Measurements from ENCODE around the gene CALD1.

The CALD1 gene

GRCh38 chr7:134780166-134780828, 863 bp downstream of the CALD1 start:
- H3K4me3 ChIP-seq (ENCODE audit: low read depth, low read length) = peak overlapping the region; percentile 83
- TF ChIP-seq, protein P1, sequence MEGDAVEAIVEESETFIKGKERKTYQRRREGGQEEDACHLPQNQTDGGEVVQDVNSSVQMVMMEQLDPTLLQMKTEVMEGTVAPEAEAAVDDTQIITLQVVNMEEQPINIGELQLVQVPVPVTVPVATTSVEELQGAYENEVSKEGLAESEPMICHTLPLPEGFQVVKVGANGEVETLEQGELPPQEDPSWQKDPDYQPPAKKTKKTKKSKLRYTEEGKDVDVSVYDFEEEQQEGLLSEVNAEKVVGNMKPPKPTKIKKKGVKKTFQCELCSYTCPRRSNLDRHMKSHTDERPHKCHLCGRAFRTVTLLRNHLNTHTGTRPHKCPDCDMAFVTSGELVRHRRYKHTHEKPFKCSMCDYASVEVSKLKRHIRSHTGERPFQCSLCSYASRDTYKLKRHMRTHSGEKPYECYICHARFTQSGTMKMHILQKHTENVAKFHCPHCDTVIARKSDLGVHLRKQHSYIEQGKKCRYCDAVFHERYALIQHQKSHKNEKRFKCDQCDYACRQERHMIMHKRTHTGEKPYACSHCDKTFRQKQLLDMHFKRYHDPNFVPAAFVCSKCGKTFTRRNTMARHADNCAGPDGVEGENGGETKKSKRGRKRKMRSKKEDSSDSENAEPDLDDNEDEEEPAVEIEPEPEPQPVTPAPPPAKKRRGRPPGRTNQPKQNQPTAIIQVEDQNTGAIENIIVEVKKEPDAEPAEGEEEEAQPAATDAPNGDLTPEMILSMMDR (IDR thresholded peaks at IDR 0.05; ENCODE audit: insufficient read depth, low read length, missing control alignments) = no peak
- no peak for DNase-seq (ENCODE audit: low read depth, low spot score)
- ChIA-PET POLR2A (interaction anchor here (1.0 to 2.7 kb wide), 8 partner anchors 10 to 90 kb away, joined by 3 to 28 read pairs (median 9); no protein-coding TSS in a partner anchor), CTCF (interaction anchor here (1.2 to 2.7 kb wide), 3 partner anchors 35 to 90 kb away, joined by 6 to 12 read pairs (median 8); no protein-coding TSS in a partner anchor)

DNA sequence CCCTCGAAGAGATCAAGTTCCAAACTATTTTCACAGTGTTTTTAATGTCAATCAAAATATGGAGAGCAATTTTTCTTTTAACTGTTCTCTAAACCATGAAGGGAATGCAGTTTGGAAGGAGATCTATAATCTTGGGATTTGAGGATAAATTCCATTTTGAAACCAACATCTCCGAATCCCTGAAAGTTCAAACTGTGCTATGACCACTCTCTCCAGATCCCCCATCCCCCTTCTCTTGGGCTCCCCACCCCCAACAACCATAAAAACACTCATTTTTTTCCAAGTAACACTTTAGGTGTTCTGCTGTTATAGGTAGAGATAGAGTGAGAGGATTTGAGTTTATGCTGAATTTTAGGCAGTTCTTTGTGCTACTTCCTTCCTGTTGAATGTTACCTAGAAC, 1.7 kb downstream of the CALD1 start:
- CTCF ChIA-PET = interaction anchor here (1.2 to 2.7 kb wide), 2 partner anchors 57 to 91 kb away, joined by 8 to 12 read pairs; no protein-coding TSS in a partner anchor
- POLR2A ChIA-PET = interaction anchor here (1.5 to 2.7 kb wide), 3 partner anchors 14 to 91 kb away, joined by 7 to 28 read pairs (median 20); no protein-coding TSS in a partner anchor
- H3K4me3 ChIP-seq (ENCODE audit: low read depth, low read length) = peak overlapping the region; percentile 83
- TF ChIP-seq, protein P1 (IDR thresholded peaks at IDR 0.05; ENCODE audit: insufficient read depth, low read length, missing control alignments) = no peak
- no peak for DNase-seq (ENCODE audit: low read depth, low spot score)

GRCh38 chr7:134782121-134782623, 2.7 kb downstream of the CALD1 start:
- CTCF ChIA-PET = interaction anchor here (1.5 to 9.7 kb wide), 2 partner anchors 92 to 96 kb away, joined by 9 to 80 read pairs; no protein-coding TSS in a partner anchor

GRCh38 chr7:134783294-134784069, 4.0 kb downstream of the CALD1 start:
- H3K4me3 ChIP-seq (ENCODE audit: low read depth, low read length) = peak overlapping the region; percentile 83
- CTCF ChIA-PET = interaction anchor here (0.6 to 9.7 kb wide), 7 partner anchors 28 to 97 kb away, joined by 3 to 80 read pairs (median 8); no protein-coding TSS in a partner anchor
- TF ChIP-seq, protein P1 (IDR thresholded peaks at IDR 0.05; ENCODE audit: insufficient read depth, low read length, missing control alignments) = no peak
- DNase-seq (ENCODE audit: low read depth, low spot score) = no peak
- POLR2A ChIA-PET = interaction anchor here (0.6 to 9.3 kb wide), 9 partner anchors 16 to 92 kb away, joined by 3 to 127 read pairs (median 4); no protein-coding TSS in a partner anchor

More at GRCh38 chr7:134782121-134782623, 2.7 kb downstream of the CALD1 start:
- POLR2A ChIA-PET = interaction anchor here (0.9 to 9.3 kb wide), 8 partner anchors 15 to 134 kb away, joined by 3 to 127 read pairs (median 4); no protein-coding TSS in a partner anchor
- TF ChIP-seq, protein P1 (IDR thresholded peaks at IDR 0.05; ENCODE audit: insufficient read depth, low read length, missing control alignments) = no peak
- peak overlapping the region; percentile 83 for H3K4me3 ChIP-seq (ENCODE audit: low read depth, low read length)
- no peak for DNase-seq (ENCODE audit: low read depth, low spot score)

- H3K4me3 ChIP-seq (ENCODE audit: low read depth, low read length) = peak overlapping the region; percentile 83
- CTCF ChIA-PET = interaction anchor here (0.9 to 9.7 kb wide), 8 partner anchors 17 to 98 kb away, joined by 3 to 80 read pairs (median 4); no protein-coding TSS in a partner anchor
- POLR2A ChIA-PET = interaction anchor here (0.6 to 9.3 kb wide), 7 partner anchors 17 to 164 kb away, joined by 3 to 127 read pairs (median 3); no protein-coding TSS in a partner anchor
- DNase-seq (ENCODE audit: low read depth, low spot score) = no peak
- TF ChIP-seq, protein P1 (IDR thresholded peaks at IDR 0.05; ENCODE audit: insufficient read depth, low read length, missing control alignments) = no peak
These were observed 5.0 kb downstream of the CALD1 start for GRCh38 chr7:134784251-134785049.

Data from AG04449 (cell line).